GM21526 (cell line): Measurements from ENCODE around the gene ARHGEF11.
"Not testable (repeated sequence)": the region's sequence is repeated elsewhere in the genome, so short reads cannot be mapped to it uniquely, and the experiment has no call there.

Experiments
- ATAC-seq: cut with Tn5 transposase; IDR thresholded peaks from one replicate; pipeline ENCODE4 v1.9.1; 2021; ENCODE audit warnings: moderate library complexity; ENCODE audit not compliant: unreplicated experiment, low FRiP score

Gene ARHGEF11

GRCh38 chr1:157045250-157046218 is at the start of gene ARHGEF11:
Gene ARHGEF11, minus strand, starts transcription at chr1:157045742. Its CDS starts 1,412 bp downstream, at chr1:157044330.
- ATAC-seq = no peak

- ATAC-seq = no peak
Measured at GRCh38 chr1:157095091-157095490, 49.5 kb upstream of the ARHGEF11 start.

GRCh38 chr1:157092831-157093230 is 47.3 kb upstream of the ARHGEF11 start:
- no peak for ATAC-seq

- no peak for ATAC-seq
Measured at GRCh38 chr1:157091668-157092273, 46.2 kb upstream of the ARHGEF11 start.

- ATAC-seq = no peak
Measured at GRCh38 chr1:157091186-157091585, 45.6 kb upstream of the ARHGEF11 start.

GRCh38 chr1:157090771-157091170 is 45.2 kb upstream of the ARHGEF11 start:
- no peak for ATAC-seq

GRCh38 chr1:157090196-157090647 is 44.7 kb upstream of the ARHGEF11 start:
- no peak for ATAC-seq

GRCh38 chr1:157089789-157090188 is 44.2 kb upstream of the ARHGEF11 start:
- ATAC-seq = no peak

GRCh38 chr1:157088607-157089006 is 43.1 kb upstream of the ARHGEF11 start:
- no peak for ATAC-seq

- ATAC-seq = no peak
Measured at GRCh38 chr1:157087030-157087429, 41.5 kb upstream of the ARHGEF11 start.

GRCh38 chr1:157086299-157086698 is 40.8 kb upstream of the ARHGEF11 start:
- no peak for ATAC-seq

- no peak for ATAC-seq
Measured at GRCh38 chr1:157085421-157085820, 39.9 kb upstream of the ARHGEF11 start.

GRCh38 chr1:157084720-157085119 is 39.2 kb upstream of the ARHGEF11 start:
- ATAC-seq = no peak

- no peak for ATAC-seq
Measured at GRCh38 chr1:157081707-157082106, 36.2 kb upstream of the ARHGEF11 start.

GRCh38 chr1:157080714-157081113 is 35.2 kb upstream of the ARHGEF11 start:
- no peak for ATAC-seq

GRCh38 chr1:157077394-157077793 is 31.9 kb upstream of the ARHGEF11 start:
- no peak for ATAC-seq

GRCh38 chr1:157073944-157074685 is 28.6 kb upstream of the ARHGEF11 start:
- no peak for ATAC-seq

GRCh38 chr1:157069601-157070000 is 24.1 kb upstream of the ARHGEF11 start:
- ATAC-seq = no peak

- ATAC-seq = not testable (repeated sequence)
Measured at GRCh38 chr1:157059241-157059640, 13.7 kb upstream of the ARHGEF11 start.

- ATAC-seq = no peak
Measured at GRCh38 chr1:157056269-157056668, 10.7 kb upstream of the ARHGEF11 start.

GRCh38 chr1:157055729-157056128 is 10.2 kb upstream of the ARHGEF11 start:
- ATAC-seq = not testable (repeated sequence)
